ES-I3 (cell line): ENCODE data around the gene GRB7.

Experiments
- H3K36me3 ChIP-seq: 2 replicates; pipeline ENCODE4 v1.6.1; 2013; ENCODE audit warnings: mild to moderate bottlenecking, low read length, control low read depth, moderate library complexity; ENCODE audit not compliant: insufficient read depth
- H3K4me1 ChIP-seq: 2 replicates; pipeline ENCODE4 v1.6.1; 2013; ENCODE audit warnings: mild to moderate bottlenecking, control low read depth, low read length; ENCODE audit not compliant: insufficient read depth
- H3K9ac ChIP-seq: 2 replicates; pipeline ENCODE4 v1.6.1; 2013; ENCODE audit warnings: low read depth, mild to moderate bottlenecking, low read length, moderate library complexity
- H3K9me3 ChIP-seq: 2 replicates; pipeline ENCODE4 v1.6.1; 2013; ENCODE audit warnings: mild to moderate bottlenecking, low read length, moderate library complexity; ENCODE audit not compliant: control insufficient read depth, insufficient read depth

GRB7 gene

GRCh38 chr17:39774047-39774446 lies 36.3 kb downstream of the GRB7 start:
- no peaks in the 10 kb centered on the region for H3K9me3 ChIP-seq
- H3K4me1 ChIP-seq: no peaks in the 10 kb centered on the region
- H3K36me3 ChIP-seq: no peaks in the 10 kb centered on the region
- no peak overlapping the region for H3K9ac ChIP-seq

GRCh38 chr17:39775031-39775430 lies 37.3 kb downstream of the GRB7 start:
- no peaks in the 10 kb centered on the region for H3K36me3 ChIP-seq
- H3K9ac ChIP-seq: no peak overlapping the region
- H3K9me3 ChIP-seq: no peaks in the 10 kb centered on the region
- no peaks in the 10 kb centered on the region for H3K4me1 ChIP-seq

GRCh38 chr17:39776252-39776651 lies 38.5 kb downstream of the GRB7 start:
- Histone ChIP-seq H3K36me3 (no peaks in the 10 kb centered on the region), H3K9me3 (no peaks in the 10 kb centered on the region), H3K9ac (no peak overlapping the region), H3K4me1 (no peaks in the 10 kb centered on the region; the same call in 1 of the 2 replicates)

GRCh38 chr17:39777534-39778365 lies 40.0 kb downstream of the GRB7 start:
- H3K9ac ChIP-seq: no peak overlapping the region
- no peaks in the 10 kb centered on the region for H3K9me3 ChIP-seq
- H3K4me1 ChIP-seq: no peaks in the 10 kb centered on the region; the same call in 1 of the 2 replicates
- H3K36me3 ChIP-seq: no peaks in the 10 kb centered on the region

- Histone ChIP-seq H3K9ac (no peak overlapping the region), H3K36me3 (no peaks in the 10 kb centered on the region), H3K4me1 (no peaks in the 10 kb centered on the region; the same call in 1 of the 2 replicates), H3K9me3 (no peaks in the 10 kb centered on the region)
Measured at GRCh38 chr17:39781031-39781860, 43.5 kb downstream of the GRB7 start.

- no peaks in the 10 kb centered on the region for H3K36me3 ChIP-seq
- no peaks in the 10 kb centered on the region; the same call in 1 of the 2 replicates for H3K4me1 ChIP-seq
- H3K9me3 ChIP-seq: no peaks in the 10 kb centered on the region
- H3K9ac ChIP-seq: no peak overlapping the region
Measured at GRCh38 chr17:39781861-39782213, 44.1 kb downstream of the GRB7 start.

- Histone ChIP-seq H3K9me3 (no peaks in the 10 kb centered on the region), H3K4me1 (no peaks in the 10 kb centered on the region; the same call in 1 of the 2 replicates), H3K36me3 (no peaks in the 10 kb centered on the region), H3K9ac (no peak overlapping the region)
Measured at GRCh38 chr17:39782481-39782880, 44.7 kb downstream of the GRB7 start.

GRCh38 chr17:39782980-39783379 lies 45.2 kb downstream of the GRB7 start:
- Histone ChIP-seq H3K4me1 (no peaks in the 10 kb centered on the region; the same call in 1 of the 2 replicates), H3K9ac (no peak overlapping the region), H3K9me3 (no peaks in the 10 kb centered on the region), H3K36me3 (no peaks in the 10 kb centered on the region)

- Histone ChIP-seq H3K4me1 (no peaks in the 10 kb centered on the region), H3K9me3 (no peaks in the 10 kb centered on the region), H3K9ac (no peak overlapping the region), H3K36me3 (no peaks in the 10 kb centered on the region)
Measured at GRCh38 chr17:39787041-39787440, 49.3 kb downstream of the GRB7 start.

GRCh38 chr17:39787743-39788484 lies 50.2 kb downstream of the GRB7 start:
- Histone ChIP-seq H3K9ac (no peak overlapping the region), H3K4me1 (no peaks in the 10 kb centered on the region), H3K9me3 (no peaks in the 10 kb centered on the region), H3K36me3 (no peaks in the 10 kb centered on the region)

GRCh38 chr17:39791111-39791992 lies 53.6 kb downstream of the GRB7 start:
- no peaks in the 10 kb centered on the region for H3K9me3 ChIP-seq
- H3K36me3 ChIP-seq: no peaks in the 10 kb centered on the region
- no peaks in the 10 kb centered on the region for H3K4me1 ChIP-seq

GRCh38 chr17:39792526-39793221 lies 54.9 kb downstream of the GRB7 start:
- Histone ChIP-seq H3K9me3 (no peaks in the 10 kb centered on the region), H3K36me3 (no peaks in the 10 kb centered on the region), H3K9ac (no peak overlapping the region), H3K4me1 (no peaks in the 10 kb centered on the region)

More at GRCh38 chr17:39791111-39791992, 53.6 kb downstream of the GRB7 start:
- H3K9ac ChIP-seq: no peak overlapping the region

- Histone ChIP-seq H3K4me1 (no peaks in the 10 kb centered on the region), H3K36me3 (no peaks in the 10 kb centered on the region), H3K9me3 (no peaks in the 10 kb centered on the region), H3K9ac (no peak overlapping the region)
Measured at GRCh38 chr17:39793301-39793872, 55.6 kb downstream of the GRB7 start.
